Thyroid gland (tissue), 4 donors: ENCODE data around the gene TOMM40. TPM values are rescaled to one million over a fixed set of nuclear protein-coding genes. Genes with fewer than 3 reads are reported as not detected.
A peak's percentile ranks its signal among the peaks of the same experiment; 100 is the strongest.

ENCODE experiments used
- DNase-seq, 2 donors: peaks; one replicate each; pipeline ENCODE4 v3.0.0-alpha.2; 2019
- H3K27ac ChIP-seq, 3 donors: fragments of 200-600 bp; sonication (generic); 1 replicate in 2 of 3; 2 replicates in 1 of 3; pipeline ENCODE4 v1.5.1; 2016 to 2019; ENCODE audit warnings: mild to moderate bottlenecking in 1 of 3, moderate library complexity in 1 of 3
- H3K27me3 ChIP-seq: fragments of 200-600 bp; sonication (generic); one replicate; pipeline ENCODE4 v1.5.1; 2019
- H3K36me3 ChIP-seq, 2 donors: fragments of 200-600 bp; sonication (generic); one replicate each; pipeline ENCODE4 v1.5.1; 2016 to 2019
- H3K4me1 ChIP-seq, 2 donors: fragments of 200-600 bp; sonication (generic); one replicate each; pipeline ENCODE4 v1.5.1; 2017 to 2019
- H3K4me3 ChIP-seq, 3 donors: fragments of 200-600 bp; sonication (generic); replicated peaks in 1 of 3; 1 replicate in 2 of 3; 2 replicates in 1 of 3; pipeline ENCODE4 v1.5.1; 2016; ENCODE audit warnings: mild to moderate bottlenecking in 1 of 3
- H3K9me3 ChIP-seq: fragments of 200-600 bp; sonication (generic); one replicate; pipeline ENCODE4 v1.5.1; 2017
- POLR2A ChIP-seq, 2 donors: fragments of 450-650 bp; IDR thresholded peaks; one replicate each; pipeline ENCODE4 v1.6.1; 2017; ENCODE audit warnings: antibody characterized with exemption in 2 of 2, mild to moderate bottlenecking in 2 of 2, moderate library complexity in 1 of 2
- WGBS, 2 donors: methylation state at CpG; one replicate each; pipeline ENCODE4 v1.1.5; 2017; 5-methylcytosine and 5-hydroxymethylcytosine counted together
- intact Hi-C: fragments of 100-400 bp; cut with DNase I; formaldehyde crosslinking; loops from one replicate; pipeline ENCODE4 v1.15.1; 2023
- total RNA-seq, 4 donors: library from RNA; depleted of rRNA; stranded (reverse); fragments of >200 nt; gene quantifications; one replicate each; pipeline ENCODE4 v1.2.3, GENCODE V29; 2016
- TF ChIP-seq, protein P1 (sequence below), 6 experiments: fragments of 200-600 bp in 3 of 6; fragments of 450-650 bp in 3 of 6; sonication (generic) in 3 of 6; IDR thresholded peaks; one replicate each; pipeline ENCODE4 v1.5.1; 2016 to 2019; ENCODE audit warnings: antibody characterized with exemption in 6 of 6, mild to moderate bottlenecking in 2 of 6, inconsistent platforms in 1 of 6, moderate library complexity in 1 of 6

The TOMM40 gene
- total RNA-seq, 4 donors from 2014 or later: 40.2 to 82.8 (median 58.3) TPM

DNA sequence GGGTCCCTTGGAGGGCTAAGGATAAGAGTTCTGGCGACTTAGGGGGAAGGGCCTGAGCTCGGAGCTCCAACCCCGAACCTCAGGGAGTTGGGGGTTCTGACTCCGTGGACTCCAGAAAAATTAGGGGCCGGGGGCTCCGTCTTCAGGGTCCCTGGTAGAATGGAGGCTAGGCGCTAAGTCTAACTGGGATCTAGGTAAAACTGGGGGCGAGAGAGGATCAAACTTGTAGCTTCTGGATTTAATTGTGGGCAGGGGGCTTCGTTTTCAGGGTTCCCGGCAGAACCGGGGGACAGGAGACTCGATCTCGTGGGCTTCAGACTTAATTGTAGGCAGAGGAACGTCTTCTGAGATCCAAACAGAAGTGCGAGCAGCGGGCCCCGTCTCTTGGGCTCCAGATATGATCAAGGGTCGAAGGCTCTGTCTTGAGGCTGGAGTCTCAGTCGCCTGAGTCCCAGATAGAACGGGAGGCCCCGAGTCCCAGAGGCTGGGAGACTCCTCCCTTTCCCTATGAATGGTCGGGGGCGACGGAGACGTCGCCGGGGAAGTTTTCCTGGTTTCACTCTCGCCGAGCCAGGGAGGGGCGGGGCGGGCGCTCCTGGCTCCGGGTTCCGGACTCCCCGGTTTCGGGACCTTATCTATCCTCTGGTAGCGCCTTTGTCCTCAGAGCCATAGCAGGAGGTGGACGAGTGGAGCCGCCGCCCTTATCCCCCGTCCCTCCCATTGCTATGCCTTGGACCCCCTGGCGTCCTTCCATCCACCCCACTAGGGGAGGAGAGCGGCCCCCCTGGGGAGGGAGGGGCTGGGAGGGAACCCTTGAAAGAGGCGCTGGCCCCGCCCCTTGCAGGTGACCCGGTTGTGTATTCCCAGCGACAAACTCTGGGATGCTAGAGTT is 43.7 kb upstream of the TOMM40 start:
- Histone ChIP-seq H3K27me3 (no peaks in the 10 kb centered on the region), H3K9me3 (no peaks in the 10 kb centered on the region), H3K4me1 (peaks cover 29 to 34% of the 10 kb centered on the region in 2 donors), H3K27ac (peak overlapping the region; percentile 79 to 93 (median 92)), H3K4me3 (peak overlapping the region; percentile 42 to 85 (median 47)), H3K36me3 (no peaks in the 10 kb centered on the region)
- TF ChIP-seq, protein P1, sequence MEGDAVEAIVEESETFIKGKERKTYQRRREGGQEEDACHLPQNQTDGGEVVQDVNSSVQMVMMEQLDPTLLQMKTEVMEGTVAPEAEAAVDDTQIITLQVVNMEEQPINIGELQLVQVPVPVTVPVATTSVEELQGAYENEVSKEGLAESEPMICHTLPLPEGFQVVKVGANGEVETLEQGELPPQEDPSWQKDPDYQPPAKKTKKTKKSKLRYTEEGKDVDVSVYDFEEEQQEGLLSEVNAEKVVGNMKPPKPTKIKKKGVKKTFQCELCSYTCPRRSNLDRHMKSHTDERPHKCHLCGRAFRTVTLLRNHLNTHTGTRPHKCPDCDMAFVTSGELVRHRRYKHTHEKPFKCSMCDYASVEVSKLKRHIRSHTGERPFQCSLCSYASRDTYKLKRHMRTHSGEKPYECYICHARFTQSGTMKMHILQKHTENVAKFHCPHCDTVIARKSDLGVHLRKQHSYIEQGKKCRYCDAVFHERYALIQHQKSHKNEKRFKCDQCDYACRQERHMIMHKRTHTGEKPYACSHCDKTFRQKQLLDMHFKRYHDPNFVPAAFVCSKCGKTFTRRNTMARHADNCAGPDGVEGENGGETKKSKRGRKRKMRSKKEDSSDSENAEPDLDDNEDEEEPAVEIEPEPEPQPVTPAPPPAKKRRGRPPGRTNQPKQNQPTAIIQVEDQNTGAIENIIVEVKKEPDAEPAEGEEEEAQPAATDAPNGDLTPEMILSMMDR (IDR thresholded peaks at IDR 0.05): no peak
- TF ChIP-seq POLR2A (IDR thresholded peaks at IDR 0.05): peak in 1 of 2 donors; percentile 65
- 2 to 3% methylated on average over 19 to 22 of the region's 47 CpGs for WGBS, 2 donors
- DNase-seq: peak; percentile 86 to 87
- intact Hi-C loops: loop anchor here (5.0 kb wide), 1 partner anchor 40 kb away; no protein-coding TSS in a partner anchor

DNA sequence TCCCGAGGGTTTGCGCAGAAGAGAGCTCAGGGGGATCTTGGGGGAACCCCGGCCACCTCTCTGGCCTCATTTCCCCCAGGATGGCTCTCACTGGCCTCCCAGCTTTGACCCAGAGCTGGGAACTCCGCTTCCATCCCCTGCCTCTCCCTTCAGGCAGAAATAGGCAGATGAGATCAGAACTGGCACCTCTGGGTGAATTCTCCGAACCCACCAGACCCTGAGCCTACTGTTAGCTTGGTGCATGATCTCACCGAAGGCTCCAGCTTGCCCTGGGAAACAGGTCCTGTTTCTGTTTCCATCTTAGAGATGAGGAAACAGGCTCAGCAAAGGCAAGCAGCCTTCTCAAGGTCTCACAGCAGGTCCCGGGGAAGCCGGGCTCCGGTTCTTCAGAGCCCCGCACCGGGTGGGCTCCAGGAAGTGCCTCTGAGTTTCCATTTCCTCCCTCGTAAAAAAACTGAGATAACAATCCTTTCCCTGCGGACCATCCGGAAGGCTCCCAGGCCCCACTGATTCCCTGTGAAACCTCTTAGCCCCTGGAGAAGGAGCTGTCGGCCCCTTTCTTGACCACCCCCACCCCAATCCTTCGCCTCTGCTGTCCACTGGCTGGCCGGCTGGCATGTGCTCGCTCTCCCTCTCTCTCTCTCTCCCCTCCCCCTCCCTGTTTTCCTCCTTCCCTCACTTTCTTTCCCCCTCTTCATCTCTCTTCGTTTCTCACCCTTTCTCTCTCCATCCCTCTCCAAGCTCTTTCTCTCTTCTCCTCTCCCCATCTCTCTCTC is 42.8 kb upstream of the TOMM40 start:
- no peak for TF ChIP-seq POLR2A (IDR thresholded peaks at IDR 0.05)
- TF ChIP-seq, protein P1 (IDR thresholded peaks at IDR 0.05): no peak
- Histone ChIP-seq H3K4me3 (peak overlapping the region in 2 of 3 donors; percentile 47 to 85), H3K36me3 (no peaks in the 10 kb centered on the region), H3K27ac (peak overlapping the region; percentile 79 to 93 (median 92)), H3K27me3 (no peaks in the 10 kb centered on the region), H3K4me1 (peaks cover 29 to 34% of the 10 kb centered on the region in 2 donors), H3K9me3 (no peaks in the 10 kb centered on the region)
- intact Hi-C loops: loop anchor here (5.0 kb wide), 1 partner anchor 39 kb away; no protein-coding TSS in a partner anchor
- 12 to 21% methylated on average over 18 to 19 of the region's 19 CpGs for WGBS, 2 donors
- peak in 1 of 2 donors; percentile 59 for DNase-seq

DNA sequence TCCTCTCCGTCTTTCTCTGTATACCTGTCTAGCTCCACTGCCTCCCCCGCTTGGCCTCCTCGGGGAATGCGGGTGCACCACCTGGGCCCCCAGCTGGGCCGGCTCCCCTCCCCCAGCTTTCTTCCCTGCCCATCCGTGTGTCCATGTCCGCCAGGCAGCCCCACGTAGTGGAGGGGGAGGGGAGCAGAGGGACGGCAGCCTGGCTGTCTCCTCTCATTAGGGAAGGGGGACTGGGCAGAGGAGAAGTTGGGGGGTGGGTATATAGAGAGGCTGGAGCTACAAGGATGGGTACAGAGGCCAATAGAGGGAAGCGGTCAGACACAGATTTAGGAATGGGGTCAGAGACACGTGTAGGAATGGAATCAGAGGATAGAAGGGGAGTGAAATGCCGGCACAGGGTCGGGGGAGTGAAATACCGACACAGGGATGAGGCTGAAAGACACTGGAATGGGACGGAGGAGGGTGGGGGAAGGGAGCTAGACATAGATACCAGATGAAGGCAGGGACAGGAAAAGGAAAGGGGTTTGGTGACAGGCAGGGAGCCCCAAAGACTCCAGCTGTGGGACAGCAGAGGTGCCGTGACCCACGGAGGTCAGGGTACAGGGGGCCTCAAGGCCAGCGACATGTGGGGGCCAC is 42.1 kb upstream of the TOMM40 start:
- TF ChIP-seq, protein P1 (IDR thresholded peaks at IDR 0.05): no peak
- TF ChIP-seq POLR2A (IDR thresholded peaks at IDR 0.05): no peak
- intact Hi-C loops: loop anchor here (5.0 kb wide), 1 partner anchor 38 kb away; no protein-coding TSS in a partner anchor
- Histone ChIP-seq H3K36me3 (no peaks in the 10 kb centered on the region), H3K27me3 (no peaks in the 10 kb centered on the region), H3K9me3 (no peaks in the 10 kb centered on the region), H3K27ac (peak overlapping the region; percentile 79 to 93 (median 92)), H3K4me3 (peak overlapping the region in 1 of 3 donors; percentile 85), H3K4me1 (peaks cover 29 to 34% of the 10 kb centered on the region in 2 donors)
- peak; percentile 21 to 23 for DNase-seq
- 29 to 34% methylated on average over 18 of the region's 18 CpGs for WGBS, 2 donors

DNA sequence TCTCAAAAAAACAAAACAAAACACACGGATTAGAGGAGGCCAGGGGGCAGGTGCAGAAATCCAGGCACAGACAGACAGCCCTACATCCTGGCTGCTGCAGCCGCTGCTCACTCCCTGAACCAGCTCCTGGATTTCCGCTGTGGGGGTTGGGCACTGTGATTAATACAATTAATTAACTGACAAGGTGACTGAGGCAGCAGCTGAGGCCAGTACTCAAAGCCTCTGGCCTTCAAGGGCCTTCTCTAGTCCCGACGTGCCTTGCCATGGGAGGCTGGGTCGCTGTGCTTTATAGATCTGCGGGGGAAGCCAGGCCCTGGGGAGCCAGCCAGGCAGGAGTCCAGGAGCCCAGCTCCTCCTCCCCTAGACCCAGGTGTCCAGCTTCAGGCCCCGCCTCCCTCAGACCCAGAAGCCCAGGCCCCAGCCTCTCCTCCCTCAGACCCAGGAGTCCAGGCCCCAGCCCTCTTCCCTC is 40.4 kb upstream of the TOMM40 start:
- Histone ChIP-seq H3K9me3 (no peaks in the 10 kb centered on the region), H3K4me1 (peaks cover 23 to 26% of the 10 kb centered on the region in 2 donors), H3K36me3 (no peaks in the 10 kb centered on the region), H3K4me3 (no peak overlapping the region), H3K27me3 (no peaks in the 10 kb centered on the region), H3K27ac (peak overlapping the region in 2 of 3 donors; percentile 30 to 92)
- DNase-seq: no peak
- TF ChIP-seq, protein P1 (IDR thresholded peaks at IDR 0.05): no peak
- no peak for TF ChIP-seq POLR2A (IDR thresholded peaks at IDR 0.05)
- intact Hi-C loops: no loop called here
- WGBS, 2 donors: 56 to 83% methylated on average over 4 to 8 of the region's 8 CpGs
